Glutamatergic neuron (in vitro differentiated cells): ENCODE measurements around the gene CDC14A. TPM values are rescaled to one million over a fixed set of nuclear protein-coding genes. Genes with fewer than 3 reads are reported as not detected.

ENCODE experiments used
- DNase-seq: peaks from one replicate; pipeline ENCODE4 v3.0.0; 2022
- H3K27ac Mint-ChIP-seq: one replicate; pipeline ENCODE4 v1.8.0; 2020; ENCODE audit warnings: mild to moderate bottlenecking, mixed read lengths, inconsistent platforms; ENCODE audit not compliant: unreplicated experiment
- H3K27me3 Mint-ChIP-seq: one replicate; pipeline ENCODE4 v1.8.0; 2020; ENCODE audit warnings: mild to moderate bottlenecking, moderate library complexity, mixed read lengths, inconsistent platforms; ENCODE audit not compliant: unreplicated experiment
- H3K36me3 Mint-ChIP-seq: one replicate; pipeline ENCODE4 v1.8.0; 2020; ENCODE audit warnings: mild to moderate bottlenecking, mixed read lengths, inconsistent platforms; ENCODE audit not compliant: unreplicated experiment
- H3K4me1 Mint-ChIP-seq: one replicate; pipeline ENCODE4 v1.8.0; 2020; ENCODE audit warnings: mild to moderate bottlenecking, low read depth, mixed read lengths, inconsistent platforms; ENCODE audit not compliant: unreplicated experiment
- H3K4me3 Mint-ChIP-seq: one replicate; pipeline ENCODE4 v1.8.0; 2020; ENCODE audit warnings: mild to moderate bottlenecking, mixed read lengths, inconsistent platforms; ENCODE audit not compliant: unreplicated experiment
- H3K9me3 Mint-ChIP-seq: one replicate; pipeline ENCODE4 v1.8.0; 2020; ENCODE audit warnings: mild to moderate bottlenecking, moderate library complexity, mixed read lengths, inconsistent platforms; ENCODE audit not compliant: unreplicated experiment
- CTCF ChIP-seq: fragments of 200-600 bp; sonication (generic); IDR thresholded peaks from one replicate; pipeline ENCODE4 v1.5.0; 2021; ENCODE audit not compliant: partially characterized antibody, unreplicated experiment
- total RNA-seq: library from RNA; stranded (reverse); fragmentation: NEBNext Ultra II Directional; extraction: Animal tissue kit (Norgen Biotek cat#: 25700); gene quantifications from one replicate; pipeline ENCODE4 v1.2.1, GENCODE V29; 2021; ENCODE audit not compliant: unreplicated experiment

Gene CDC14A
- total RNA-seq, 1 donor from 2014 or later = 9.2 TPM

- Mint-ChIP-seq H3K27ac (no peak overlapping the region), H3K4me3 (no peak overlapping the region), H3K4me1 (peaks cover 4% of the 10 kb centered on the region), H3K36me3 (no peaks in the 10 kb centered on the region), H3K27me3 (peaks cover 8% of the 10 kb centered on the region), H3K9me3 (peaks cover 7% of the 10 kb centered on the region)
- DNase-seq = no peak
- no peak for TF ChIP-seq CTCF
These were observed 190.0 kb downstream of the CDC14A start for GRCh38 chr1:100542285-100542684.

- no peaks in the 10 kb centered on the region for H3K36me3 Mint-ChIP-seq
- H3K4me3 Mint-ChIP-seq = no peak overlapping the region
- peaks cover 5% of the 10 kb centered on the region for H3K9me3 Mint-ChIP-seq
- no peaks in the 10 kb centered on the region for H3K4me1 Mint-ChIP-seq
- H3K27ac Mint-ChIP-seq = no peak overlapping the region
- TF ChIP-seq CTCF = no peak
- H3K27me3 Mint-ChIP-seq = peaks cover 4% of the 10 kb centered on the region
- DNase-seq = no peak
These were observed 191.3 kb downstream of the CDC14A start for GRCh38 chr1:100543640-100544039.

- Mint-ChIP-seq H3K36me3 (no peaks in the 10 kb centered on the region), H3K27ac (no peak overlapping the region), H3K4me1 (no peaks in the 10 kb centered on the region), H3K9me3 (peaks cover 7% of the 10 kb centered on the region), H3K4me3 (no peak overlapping the region), H3K27me3 (peaks cover 4% of the 10 kb centered on the region)
- DNase-seq = no peak
- TF ChIP-seq CTCF = no peak
These were observed 192.5 kb downstream of the CDC14A start for GRCh38 chr1:100544791-100545190.

GRCh38 chr1:100545855-100546254 is 193.5 kb downstream of the CDC14A start:
- no peak overlapping the region for H3K27ac Mint-ChIP-seq
- H3K4me1 Mint-ChIP-seq = no peaks in the 10 kb centered on the region
- TF ChIP-seq CTCF = no peak
- H3K27me3 Mint-ChIP-seq = peaks cover 2% of the 10 kb centered on the region
- peaks cover 7% of the 10 kb centered on the region for H3K9me3 Mint-ChIP-seq
- no peak for DNase-seq
- H3K4me3 Mint-ChIP-seq = no peak overlapping the region
- peaks cover 4% of the 10 kb centered on the region for H3K36me3 Mint-ChIP-seq

GRCh38 chr1:100552031-100552430 is 199.7 kb downstream of the CDC14A start:
- Mint-ChIP-seq H3K27me3 (no peaks in the 10 kb centered on the region), H3K36me3 (peaks cover 20% of the 10 kb centered on the region), H3K4me1 (no peaks in the 10 kb centered on the region), H3K4me3 (no peak overlapping the region), H3K9me3 (peaks cover 11% of the 10 kb centered on the region), H3K27ac (no peak overlapping the region)
- DNase-seq = no peak
- no peak for TF ChIP-seq CTCF
